HG03521 (cell line): ENCODE data around the gene PLEKHG5.

ENCODE experiments used
- ATAC-seq: cut with Tn5 transposase; IDR thresholded peaks from one replicate; pipeline ENCODE4 v1.9.1; 2021; ENCODE audit warnings: mild to moderate bottlenecking, moderate library complexity; ENCODE audit not compliant: unreplicated experiment

The PLEKHG5 gene, protein sequence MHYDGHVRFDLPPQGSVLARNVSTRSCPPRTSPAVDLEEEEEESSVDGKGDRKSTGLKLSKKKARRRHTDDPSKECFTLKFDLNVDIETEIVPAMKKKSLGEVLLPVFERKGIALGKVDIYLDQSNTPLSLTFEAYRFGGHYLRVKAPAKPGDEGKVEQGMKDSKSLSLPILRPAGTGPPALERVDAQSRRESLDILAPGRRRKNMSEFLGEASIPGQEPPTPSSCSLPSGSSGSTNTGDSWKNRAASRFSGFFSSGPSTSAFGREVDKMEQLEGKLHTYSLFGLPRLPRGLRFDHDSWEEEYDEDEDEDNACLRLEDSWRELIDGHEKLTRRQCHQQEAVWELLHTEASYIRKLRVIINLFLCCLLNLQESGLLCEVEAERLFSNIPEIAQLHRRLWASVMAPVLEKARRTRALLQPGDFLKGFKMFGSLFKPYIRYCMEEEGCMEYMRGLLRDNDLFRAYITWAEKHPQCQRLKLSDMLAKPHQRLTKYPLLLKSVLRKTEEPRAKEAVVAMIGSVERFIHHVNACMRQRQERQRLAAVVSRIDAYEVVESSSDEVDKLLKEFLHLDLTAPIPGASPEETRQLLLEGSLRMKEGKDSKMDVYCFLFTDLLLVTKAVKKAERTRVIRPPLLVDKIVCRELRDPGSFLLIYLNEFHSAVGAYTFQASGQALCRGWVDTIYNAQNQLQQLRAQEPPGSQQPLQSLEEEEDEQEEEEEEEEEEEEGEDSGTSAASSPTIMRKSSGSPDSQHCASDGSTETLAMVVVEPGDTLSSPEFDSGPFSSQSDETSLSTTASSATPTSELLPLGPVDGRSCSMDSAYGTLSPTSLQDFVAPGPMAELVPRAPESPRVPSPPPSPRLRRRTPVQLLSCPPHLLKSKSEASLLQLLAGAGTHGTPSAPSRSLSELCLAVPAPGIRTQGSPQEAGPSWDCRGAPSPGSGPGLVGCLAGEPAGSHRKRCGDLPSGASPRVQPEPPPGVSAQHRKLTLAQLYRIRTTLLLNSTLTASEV

DNA sequence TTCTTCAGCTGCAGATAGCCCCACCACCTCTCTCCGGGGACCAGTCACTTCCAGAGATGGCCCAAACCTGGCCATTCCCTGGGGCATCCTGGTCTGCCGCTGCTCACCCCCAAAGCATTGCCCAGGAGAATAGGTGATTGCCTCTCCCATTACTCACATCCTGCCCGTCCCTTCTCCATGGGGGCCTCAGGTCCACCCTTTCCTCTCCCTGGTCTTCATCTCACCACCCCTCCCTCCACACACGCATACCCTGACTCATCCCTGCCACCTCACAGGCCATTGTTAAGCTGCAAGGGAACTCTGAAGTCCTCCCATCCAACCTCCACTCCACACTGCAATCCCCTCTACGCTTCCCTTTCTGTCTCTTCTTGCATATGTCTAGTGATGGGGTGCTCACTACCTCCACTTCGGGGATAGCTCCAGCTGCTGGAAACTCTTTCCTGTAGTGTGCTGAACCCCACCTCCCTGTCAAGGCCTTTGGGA is at the start of gene PLEKHG5:
Gene PLEKHG5, minus strand, starts transcription at position 188 of the 483 bp plus-strand sequence. CDS start 14,096 bp downstream, outside the sequence.
- no peak for ATAC-seq

- no peak for ATAC-seq
These were observed 47.5 kb upstream of the PLEKHG5 start for GRCh38 chr1:6538956-6539355.

GRCh38 chr1:6536291-6536690 is 44.8 kb upstream of the PLEKHG5 start:
- ATAC-seq = no peak

DNA sequence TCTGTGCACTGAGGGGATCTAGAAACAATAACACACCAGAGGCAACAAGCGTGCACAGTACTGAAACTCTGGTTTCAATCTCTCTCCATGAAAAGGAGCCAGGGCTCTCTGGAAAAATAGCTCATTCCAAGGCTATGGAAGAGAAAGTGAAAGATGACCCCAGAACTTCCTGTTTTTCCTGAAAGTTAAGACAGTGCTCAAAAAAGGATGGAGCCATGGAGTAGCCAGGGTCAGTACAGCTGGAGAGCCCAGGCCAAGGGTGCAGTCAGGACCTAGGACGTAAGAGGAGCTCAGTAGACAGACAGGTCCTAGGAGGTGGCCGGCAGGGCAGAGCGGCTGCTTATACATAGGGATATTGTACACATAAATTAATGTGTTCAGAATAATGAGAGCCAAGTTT is 43.7 kb upstream of the PLEKHG5 start:
- ATAC-seq = no peak

- no peak for ATAC-seq
These were observed 42.9 kb upstream of the PLEKHG5 start for GRCh38 chr1:6534248-6534822.

DNA sequence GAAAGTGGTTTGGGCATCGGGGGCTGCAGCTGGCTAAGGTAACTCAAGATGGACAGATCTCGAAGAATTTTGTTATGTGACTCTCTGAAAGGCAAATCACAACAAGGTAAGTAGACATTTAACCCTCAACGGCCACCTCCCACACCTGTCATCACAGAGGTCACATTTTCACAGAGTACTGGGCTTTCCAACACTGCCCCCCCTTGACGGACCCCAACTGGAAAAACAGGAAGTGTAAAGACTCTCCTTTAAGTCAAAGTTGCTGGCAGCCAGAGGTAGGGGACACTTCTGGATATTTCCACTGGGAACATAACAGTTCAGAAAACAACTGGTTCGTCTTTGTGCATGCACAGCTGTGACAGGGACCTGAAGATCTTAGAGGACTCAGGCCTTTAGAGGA is 40.5 kb upstream of the PLEKHG5 start:
- ATAC-seq = no peak

- ATAC-seq = no peak
These were observed 39.2 kb upstream of the PLEKHG5 start for GRCh38 chr1:6530504-6531160.

GRCh38 chr1:6528492-6528891 is 37.0 kb upstream of the PLEKHG5 start:
- ATAC-seq = no peak

GRCh38 chr1:6526316-6526715 is 34.8 kb upstream of the PLEKHG5 start:
- no peak for ATAC-seq

GRCh38 chr1:6523566-6523965 is 32.1 kb upstream of the PLEKHG5 start:
- ATAC-seq = no peak

GRCh38 chr1:6521536-6521935 is 30.1 kb upstream of the PLEKHG5 start:
- no peak for ATAC-seq

- ATAC-seq = no peak
These were observed 28.6 kb upstream of the PLEKHG5 start for GRCh38 chr1:6519935-6520671.

DNA sequence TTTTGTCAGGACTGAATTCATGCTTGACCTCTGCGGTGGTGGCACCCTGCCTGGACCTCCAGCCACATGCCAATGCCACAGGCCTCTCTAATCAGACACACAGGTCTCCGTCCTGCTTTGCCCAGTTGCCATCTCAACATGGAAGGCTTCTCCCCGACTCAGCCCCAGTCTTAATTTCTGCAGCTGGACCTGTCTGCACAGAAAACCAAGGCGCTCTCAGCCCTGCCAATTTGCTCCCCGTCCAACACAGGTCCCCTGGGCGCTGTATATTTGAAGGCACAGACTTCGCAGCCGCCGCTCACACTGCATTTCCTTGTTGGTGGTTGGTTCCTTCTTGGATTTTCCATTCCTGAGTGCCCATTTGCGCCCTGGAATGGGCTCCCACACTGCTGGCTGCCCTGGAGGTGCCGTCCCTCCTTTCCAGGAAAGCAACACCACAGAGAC is 28.0 kb upstream of the PLEKHG5 start:
- ATAC-seq = no peak

GRCh38 chr1:6517435-6517851 is 26.0 kb upstream of the PLEKHG5 start:
- ATAC-seq = no peak

- no peak for ATAC-seq
These were observed 24.3 kb upstream of the PLEKHG5 start for GRCh38 chr1:6515771-6516170.

- no peak for ATAC-seq
These were observed 21.9 kb upstream of the PLEKHG5 start for GRCh38 chr1:6513320-6513801.

DNA sequence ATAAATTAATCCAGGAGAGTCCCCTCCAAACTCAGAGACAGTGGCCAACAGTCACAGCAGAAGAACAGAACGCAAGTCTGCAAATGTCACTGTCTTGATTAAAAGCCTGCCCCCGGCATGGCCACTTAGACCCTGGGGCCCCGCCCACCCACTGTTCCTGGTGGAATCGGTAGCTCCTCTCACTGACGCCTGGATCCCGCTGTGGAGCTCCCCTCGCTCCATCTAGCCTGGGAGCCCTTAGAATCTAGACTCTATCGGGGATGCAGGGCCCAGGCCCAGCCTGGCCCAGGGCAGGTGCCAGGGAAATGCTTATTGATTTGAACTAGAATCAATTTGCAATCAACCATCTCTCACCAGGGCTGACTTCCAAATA is 21.4 kb upstream of the PLEKHG5 start:
- no peak for ATAC-seq

DNA sequence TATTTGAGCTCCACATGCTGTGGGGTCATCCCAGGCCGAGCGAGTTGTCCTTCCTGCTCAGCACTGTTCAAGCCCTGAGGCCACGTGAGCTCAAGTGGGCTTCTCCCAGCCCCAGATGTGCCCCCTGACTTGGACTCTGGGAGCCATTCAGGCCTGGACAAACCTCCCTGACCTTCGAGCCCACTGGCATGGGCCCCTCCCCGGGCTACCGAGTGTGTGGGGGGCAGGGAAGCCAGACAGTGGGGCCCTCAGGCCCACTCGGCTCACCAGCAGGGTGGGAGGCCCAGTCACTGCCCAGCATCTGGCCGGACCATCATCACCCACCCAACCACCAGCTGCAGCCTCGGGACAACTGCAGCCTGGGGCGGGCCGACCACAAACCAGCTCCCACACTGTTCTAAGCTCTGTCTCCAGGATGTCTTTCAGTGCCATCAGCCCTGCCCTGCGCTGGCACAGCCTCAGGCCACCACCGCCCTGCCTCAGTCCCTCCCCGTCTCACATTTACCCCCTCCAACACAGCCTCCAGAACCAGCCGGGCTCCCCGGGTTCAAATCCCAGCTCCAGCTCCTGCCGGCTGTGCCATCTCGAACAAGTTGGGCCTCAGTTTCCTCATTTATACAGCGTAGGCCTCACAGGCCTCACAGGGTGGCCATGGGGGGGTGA is 20.9 kb upstream of the PLEKHG5 start:
- ATAC-seq = no peak

DNA sequence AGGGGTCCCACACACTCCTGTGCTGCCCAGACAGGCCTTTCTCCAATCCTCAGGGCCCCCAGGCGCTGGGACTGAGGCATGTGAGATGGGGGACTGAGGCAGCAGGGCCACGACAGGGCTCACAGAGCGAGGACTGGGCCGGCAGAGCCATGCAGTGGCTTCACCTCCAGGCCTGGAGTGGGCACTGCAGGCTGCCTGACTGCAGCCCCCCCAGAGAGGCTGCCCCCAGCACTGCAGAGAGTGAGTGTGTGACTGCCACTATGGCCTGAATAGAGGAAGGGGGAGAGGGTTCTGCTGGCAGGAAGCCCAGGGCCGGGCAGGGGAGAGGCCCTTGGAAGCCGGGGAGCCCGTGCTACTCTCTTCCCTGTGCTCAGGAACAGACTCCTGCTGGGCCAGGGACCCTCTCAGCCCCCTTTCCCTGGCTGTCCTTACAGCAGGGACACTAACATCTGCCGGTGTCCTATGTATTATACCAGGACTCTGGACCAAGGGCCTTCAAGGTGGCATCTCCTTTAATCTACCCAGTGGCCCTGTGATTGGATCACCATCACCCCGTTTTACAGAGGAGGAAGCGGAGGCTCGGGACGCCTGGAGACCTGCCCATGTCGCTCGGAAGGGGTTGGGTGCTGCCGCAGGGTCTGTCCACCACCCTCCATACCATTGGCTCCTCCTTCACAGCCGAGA is 20.2 kb upstream of the PLEKHG5 start:
- no peak for ATAC-seq
